Measurements from ENCODE around the gene MECR.
A peak's percentile ranks its signal among the peaks of the same experiment; 100 is the strongest.

The MECR gene

DNA sequence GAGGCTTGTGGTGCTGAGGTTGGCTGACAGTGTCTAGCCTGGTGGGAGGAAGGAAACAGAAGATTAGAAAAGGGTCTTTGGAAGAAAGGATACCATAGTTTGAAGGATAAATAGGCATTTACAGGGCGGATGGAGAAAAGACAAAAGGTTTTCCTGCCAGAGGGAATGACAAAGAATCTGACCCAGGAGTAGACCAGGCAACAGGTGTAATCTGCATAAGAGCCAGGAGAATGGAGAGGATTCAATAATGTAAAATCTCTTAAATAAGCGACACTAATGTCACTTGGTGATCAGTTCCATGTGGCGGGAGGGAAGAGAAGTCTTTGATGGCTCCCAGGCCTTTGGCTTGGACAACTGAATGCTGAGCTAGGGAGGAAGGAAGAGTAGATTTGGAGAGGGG lies 9.4 kb downstream of the MECR start:
- no peak for DNase-seq (ENCODE audit: low read depth)
- no peak for TF ChIP-seq CTCF (IDR thresholded peaks at IDR 0.05; ENCODE audit: insufficient read depth, low read depth, low read length, missing control alignments)
- no peak overlapping the region for H3K4me3 ChIP-seq (ENCODE audit: low read length)

DNA sequence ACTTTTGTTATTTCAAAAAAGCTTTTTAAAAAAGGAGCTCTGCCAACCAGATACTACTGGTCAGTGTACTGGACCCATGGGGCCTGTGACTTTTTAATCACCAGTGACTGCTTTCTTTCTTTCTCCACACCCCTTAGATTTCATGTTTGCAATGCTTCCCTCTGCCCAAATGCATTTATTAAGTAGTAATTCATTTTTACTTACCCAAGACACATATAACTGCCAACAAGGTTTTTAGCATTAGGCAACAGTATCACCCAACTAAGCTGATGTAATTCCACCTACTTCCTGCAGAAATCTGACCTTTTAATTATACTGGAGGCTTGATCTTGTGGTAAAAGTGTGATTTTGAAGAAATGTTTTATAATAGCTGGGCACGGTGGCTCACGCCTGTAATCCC lies 12.5 kb downstream of the MECR start:
- TF ChIP-seq CTCF (IDR thresholded peaks at IDR 0.05; ENCODE audit: insufficient read depth, low read depth, low read length, missing control alignments), result peak; percentile 4
- no peak overlapping the region for H3K4me3 ChIP-seq (ENCODE audit: low read length)
- DNase-seq (ENCODE audit: low read depth), result no peak

- no peak overlapping the region for H3K4me3 ChIP-seq (ENCODE audit: low read length)
- no peak for TF ChIP-seq CTCF (IDR thresholded peaks at IDR 0.05; ENCODE audit: insufficient read depth, low read depth, low read length, missing control alignments)
- no peak for DNase-seq (ENCODE audit: low read depth)
These were observed 13.1 kb downstream of the MECR start for GRCh38 chr1:29217633-29218032.

- TF ChIP-seq CTCF (IDR thresholded peaks at IDR 0.05; ENCODE audit: insufficient read depth, low read depth, low read length, missing control alignments), result no peak
- DNase-seq (ENCODE audit: low read depth), result no peak
These were observed 17.7 kb downstream of the MECR start for GRCh38 chr1:29213055-29213454.

GRCh38 chr1:29211086-29212030 lies 19.4 kb downstream of the MECR start:
- no peak for TF ChIP-seq CTCF (IDR thresholded peaks at IDR 0.05; ENCODE audit: insufficient read depth, low read depth, low read length, missing control alignments)
- no peak overlapping the region for H3K4me3 ChIP-seq (ENCODE audit: low read length)
- DNase-seq (ENCODE audit: low read depth), result no peak

More at GRCh38 chr1:29213055-29213454, 17.7 kb downstream of the MECR start:
- H3K4me3 ChIP-seq (ENCODE audit: low read length), result no peak overlapping the region

GRCh38 chr1:29210278-29211085 lies 20.3 kb downstream of the MECR start:
- no peak for DNase-seq (ENCODE audit: low read depth)
- no peak for TF ChIP-seq CTCF (IDR thresholded peaks at IDR 0.05; ENCODE audit: insufficient read depth, low read depth, low read length, missing control alignments)

More at GRCh38 chr1:29210278-29211085, 20.3 kb downstream of the MECR start:
- H3K4me3 ChIP-seq (ENCODE audit: low read length), result no peak overlapping the region
